ENCODE data around the gene UCN2. TPM values are rescaled to one million over a fixed set of nuclear protein-coding genes. Genes with fewer than 3 reads are reported as not detected.

UCN2 gene
- total and polyA plus RNA-seq, 2 donors (not counting 3 experiments of a cell fraction or from before 2014, with no cell fraction given), result 0.11 TPM; not detected in 1

- CTCF ChIA-PET, result no interaction called here
- intact Hi-C loops (cut with micrococcal nuclease), result no loop called here
- TF ChIP-seq EZH2 (IDR thresholded peaks at IDR 0.05; ENCODE audit: borderline replicate concordance, low read depth, low read length, severe bottlenecking), result no peak
- TF ChIP-seq POLR2AphosphoS5 (IDR thresholded peaks at IDR 0.05; ENCODE audit: insufficient read depth, low read depth, low read length), result no peak
- no peak for TF ChIP-seq POLR2A (IDR thresholded peaks at IDR 0.05; ENCODE audit: low read depth, low read length)
- TF ChIP-seq GATA2 (IDR thresholded peaks at IDR 0.05; ENCODE audit: insufficient read depth, insufficient read length, low read depth, low read length), result no peak
- no peak for TF ChIP-seq FOS (IDR thresholded peaks at IDR 0.05; ENCODE audit: borderline replicate concordance, insufficient read depth, low read length)
- no peak for TF ChIP-seq MYC (IDR thresholded peaks at IDR 0.05; ENCODE audit: low read depth, low read length)
- no peak for TF ChIP-seq JUN (IDR thresholded peaks at IDR 0.05; ENCODE audit: borderline replicate concordance, insufficient read depth, insufficient read length, low read depth)
- no peak for TF ChIP-seq MAX (IDR thresholded peaks at IDR 0.05; ENCODE audit: insufficient read depth, insufficient read length)
- TF ChIP-seq, protein P1, sequence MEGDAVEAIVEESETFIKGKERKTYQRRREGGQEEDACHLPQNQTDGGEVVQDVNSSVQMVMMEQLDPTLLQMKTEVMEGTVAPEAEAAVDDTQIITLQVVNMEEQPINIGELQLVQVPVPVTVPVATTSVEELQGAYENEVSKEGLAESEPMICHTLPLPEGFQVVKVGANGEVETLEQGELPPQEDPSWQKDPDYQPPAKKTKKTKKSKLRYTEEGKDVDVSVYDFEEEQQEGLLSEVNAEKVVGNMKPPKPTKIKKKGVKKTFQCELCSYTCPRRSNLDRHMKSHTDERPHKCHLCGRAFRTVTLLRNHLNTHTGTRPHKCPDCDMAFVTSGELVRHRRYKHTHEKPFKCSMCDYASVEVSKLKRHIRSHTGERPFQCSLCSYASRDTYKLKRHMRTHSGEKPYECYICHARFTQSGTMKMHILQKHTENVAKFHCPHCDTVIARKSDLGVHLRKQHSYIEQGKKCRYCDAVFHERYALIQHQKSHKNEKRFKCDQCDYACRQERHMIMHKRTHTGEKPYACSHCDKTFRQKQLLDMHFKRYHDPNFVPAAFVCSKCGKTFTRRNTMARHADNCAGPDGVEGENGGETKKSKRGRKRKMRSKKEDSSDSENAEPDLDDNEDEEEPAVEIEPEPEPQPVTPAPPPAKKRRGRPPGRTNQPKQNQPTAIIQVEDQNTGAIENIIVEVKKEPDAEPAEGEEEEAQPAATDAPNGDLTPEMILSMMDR (IDR thresholded peaks at IDR 0.05; ENCODE audit: extremely low read depth in 1 of 2, insufficient read depth in 1 of 2, low read depth in 1 of 2, low read length in 2 of 2), result no peak
Observed at GRCh38 chr3:48591436-48591835, 27.9 kb upstream of the UCN2 start.

More at GRCh38 chr3:48591436-48591835, 27.9 kb upstream of the UCN2 start:
- dilution Hi-C loops (cut with MboI; ENCODE audit: extremely low pct_ligation_motif_present, low sequenced_read_pairs), result no loop called here
- H3K9me1 ChIP-seq (replicated peaks; ENCODE audit: control insufficient read depth, extremely low read depth, insufficient read depth, low read length), result no peaks in the 10 kb centered on the region
- DNase-seq (ENCODE audit: low read depth, low spot score), result no peak
- H3K27ac ChIP-seq (ENCODE audit: insufficient read depth, low read depth, low read length), result no peak overlapping the region
- no peak for FAIRE-seq
- H3K79me2 ChIP-seq (ENCODE audit: control insufficient read depth, insufficient read depth, low read length), result no peaks in the 10 kb centered on the region
- H3K36me3 ChIP-seq (ENCODE audit: control insufficient read depth in 2 of 2, extremely low read depth in 1 of 2, insufficient read depth in 2 of 2, low read length in 2 of 2), result no peaks in the 10 kb centered on the region
- H3K9ac ChIP-seq (replicated peaks; ENCODE audit: extremely low read depth, insufficient read depth, low read length), result no peak overlapping the region
- H4K20me1 ChIP-seq (replicated peaks; ENCODE audit: control insufficient read depth, extremely low read depth, insufficient read depth, low read length), result no peaks in the 10 kb centered on the region
- no TSS peak for BruUV-seq (replicated peaks)
- no peak overlapping the region for H3K4me3 ChIP-seq (replicated peaks in 1 of 3; ENCODE audit: insufficient read depth in 1 of 3, low read depth in 1 of 3, low read length in 3 of 3)
- H3K9me3 ChIP-seq (replicated peaks; ENCODE audit: control insufficient read depth, insufficient read depth, low read length), result no peaks in the 10 kb centered on the region
- peaks cover 6% of the 10 kb centered on the region for H3K4me1 ChIP-seq (ENCODE audit: control insufficient read depth, extremely low read depth, insufficient read depth, low read length)
- no peak overlapping the region for H2AFZ ChIP-seq (ENCODE audit: low read depth, low read length)
- POLR2A ChIA-PET, result no interaction called here
- H3K4me2 ChIP-seq (ENCODE audit: insufficient read depth, low read length), result no peak overlapping the region
- peaks cover 9 to 11% of the 10 kb centered on the region in 2 experiments for H3K27me3 ChIP-seq (ENCODE audit: control insufficient read depth in 2 of 2, insufficient read depth in 2 of 2, low read length in 2 of 2)
